Measurements from ENCODE around the gene ATAD3B. TPM values are rescaled to one million over a fixed set of nuclear protein-coding genes. Genes with fewer than 3 reads are reported as not detected.
A peak's percentile ranks its signal among the peaks of the same experiment; 100 is the strongest.

ATAD3B gene
- total and polyA plus RNA-seq, 2 of the 13 experiments (the other 11 are each of a cell fraction or from before 2014, with no cell fraction given): 9.6 to 31.1 TPM

GRCh38 chr1:1437904-1438376, 33.6 kb upstream of the ATAD3B start:
- Histone ChIP-seq H3K4me1 (ENCODE audit: insufficient read depth, low read length) (peaks cover 53% of the 10 kb centered on the region), H3K9me3 (ENCODE audit: low read length) (no peaks in the 10 kb centered on the region), H4K20me1 (ENCODE audit: insufficient read depth, low read length) (no peaks in the 10 kb centered on the region), H3K4me3 (replicated peaks in 1 of 3; ENCODE audit: insufficient read depth in 1 of 3, low read depth in 2 of 3, low read length in 3 of 3) (peak overlapping the region; percentile 72 to 88 (median 84); a peak in 5 of 6 replicates), H2AFZ (ENCODE audit: low read length) (no peak overlapping the region), H3K27ac (ENCODE audit: extremely low read length, insufficient read depth, low read length) (peak overlapping the region; percentile 54), H3K79me2 (ENCODE audit: insufficient read depth, low read length) (peaks cover 31% of the 10 kb centered on the region), H3K36me3 (replicated peaks in 1 of 2; ENCODE audit: control insufficient read depth in 1 of 2, insufficient read depth in 2 of 2, low read length in 2 of 2) (peaks cover 0 to 2% of the 10 kb centered on the region in 2 experiments; a peak in 1 of 5 replicates), H3K4me2 (ENCODE audit: low read depth, low read length) (peak overlapping the region; percentile 94), H3K9ac (ENCODE audit: insufficient read depth, low read depth, low read length) (peak overlapping the region; percentile 74), H3K27me3 (ENCODE audit: control insufficient read depth in 1 of 2, insufficient read depth in 2 of 2, low read length in 2 of 2) (no peaks in the 10 kb centered on the region)
- ChIA-PET CTCF (ENCODE audit: low intra/inter-chr PET ratio, low total read pairs) (interaction anchor here (1.1 kb wide), 1 partner anchor 20 kb away, joined by 3 read pairs; no protein-coding TSS in a partner anchor), POLR2A (interaction anchor here (1.0 to 11.0 kb wide), 13 partner anchors 8 to 67 kb away, joined by 3 to 355 read pairs (median 7); partner anchors contain the start of genes ANKRD65, AURKAIP1, CCNL2 and MRPL20)
- intact Hi-C loops (cut with micrococcal nuclease; ENCODE audit: unreplicated experiment): no loop called here
- no TSS peak for BruUV-seq (replicated peaks)
- DNase-seq (ENCODE audit: low spot score): peak; percentile 91
- in situ Hi-C loops (cut with HindIII; ENCODE audit: extremely low pct_ligation_motif_present, low pct_unique_long_range_greater_than_20kb): loop anchor here (5.0 kb wide), 1 partner anchor 36 kb away; no protein-coding TSS in a partner anchor
- peak; percentile 98 for FAIRE-seq
- ATAC-seq: peak; percentile 66
- WGBS (ENCODE audit: low lambda C conversion rate): 0% methylated on average over 3 of the region's 11 CpGs
- TF ChIP-seq GATAD2A (CRISPR knock-in tag; IDR thresholded peaks at IDR 0.05): peak; percentile 67
- no peak for TF ChIP-seq ZNF790 (CRISPR knock-in tag; IDR thresholded peaks at IDR 0.05; ENCODE audit: borderline replicate concordance)
- TF ChIP-seq, protein P1, sequence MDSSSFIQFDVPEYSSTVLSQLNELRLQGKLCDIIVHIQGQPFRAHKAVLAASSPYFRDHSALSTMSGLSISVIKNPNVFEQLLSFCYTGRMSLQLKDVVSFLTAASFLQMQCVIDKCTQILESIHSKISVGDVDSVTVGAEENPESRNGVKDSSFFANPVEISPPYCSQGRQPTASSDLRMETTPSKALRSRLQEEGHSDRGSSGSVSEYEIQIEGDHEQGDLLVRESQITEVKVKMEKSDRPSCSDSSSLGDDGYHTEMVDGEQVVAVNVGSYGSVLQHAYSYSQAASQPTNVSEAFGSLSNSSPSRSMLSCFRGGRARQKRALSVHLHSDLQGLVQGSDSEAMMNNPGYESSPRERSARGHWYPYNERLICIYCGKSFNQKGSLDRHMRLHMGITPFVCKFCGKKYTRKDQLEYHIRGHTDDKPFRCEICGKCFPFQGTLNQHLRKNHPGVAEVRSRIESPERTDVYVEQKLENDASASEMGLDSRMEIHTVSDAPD (CRISPR knock-in tag; IDR thresholded peaks at IDR 0.05): no peak
- TF ChIP-seq PHF21A (CRISPR knock-in tag; IDR thresholded peaks at IDR 0.05): no peak
- no peak for TF ChIP-seq MYPOP (CRISPR knock-in tag; IDR thresholded peaks at IDR 0.05)
- TF ChIP-seq ZNF678 (CRISPR knock-in tag; IDR thresholded peaks at IDR 0.05): no peak
- peak; percentile 75 for TF ChIP-seq THAP11 (CRISPR knock-in tag; IDR thresholded peaks at IDR 0.05)
- TF ChIP-seq ZNF572 (CRISPR knock-in tag; IDR thresholded peaks at IDR 0.05): peak; percentile 20; the same call in 1 of the 2 replicates
- TF ChIP-seq ZSCAN20 (CRISPR knock-in tag; IDR thresholded peaks at IDR 0.05; ENCODE audit: borderline replicate concordance): no peak
- TF ChIP-seq ZNF263 (CRISPR knock-in tag; IDR thresholded peaks at IDR 0.05): no peak
- no peak for TF ChIP-seq ZNF510 (CRISPR knock-in tag; IDR thresholded peaks at IDR 0.05; ENCODE audit: low read depth)
- peak; percentile 80 for TF ChIP-seq RARA (CRISPR knock-in tag; IDR thresholded peaks at IDR 0.05)
- no peak for TF ChIP-seq FOXJ3 (CRISPR knock-in tag; IDR thresholded peaks at IDR 0.05; ENCODE audit: borderline replicate concordance)
- TF ChIP-seq ZNF839 (CRISPR knock-in tag; IDR thresholded peaks at IDR 0.05; ENCODE audit: borderline replicate concordance): 0 out of 2 replicates have a peak, but pooled peaks have one; percentile 56
- TF ChIP-seq KDM3A (CRISPR knock-in tag; IDR thresholded peaks at IDR 0.05; ENCODE audit: low read depth): 0 out of 2 replicates have a peak, but pooled peaks have one; percentile 36
- TF ChIP-seq RORA (CRISPR knock-in tag; IDR thresholded peaks at IDR 0.05): no peak
- TF ChIP-seq TP53 (CRISPR knock-in tag; conservative IDR thresholded peaks at IDR 0.05): no peak
- TF ChIP-seq POLR2AphosphoS2 (IDR thresholded peaks at IDR 0.05; ENCODE audit: low read depth, low read length): no peak
- peak; percentile 85 for TF ChIP-seq RXRB (CRISPR knock-in tag; IDR thresholded peaks at IDR 0.05; ENCODE audit: borderline replicate concordance)
- TF ChIP-seq BRD4 (CRISPR knock-in tag; IDR thresholded peaks at IDR 0.05): no peak
- no peak for TF ChIP-seq ZNF234 (CRISPR knock-in tag; conservative IDR thresholded peaks at IDR 0.05)
